CD4-positive, alpha-beta T cell treated with Interferon alpha-2 for 1 hour (primary cell): ENCODE results near the gene PTRHD1.
A peak's percentile ranks its signal among the peaks of the same experiment; 100 is the strongest.

Experiments used
- DNase-seq, 2 donors: peaks; one replicate each; pipeline ENCODE4 v3.0.0-alpha.2; 2020 to 2022

PTRHD1 gene

DNA sequence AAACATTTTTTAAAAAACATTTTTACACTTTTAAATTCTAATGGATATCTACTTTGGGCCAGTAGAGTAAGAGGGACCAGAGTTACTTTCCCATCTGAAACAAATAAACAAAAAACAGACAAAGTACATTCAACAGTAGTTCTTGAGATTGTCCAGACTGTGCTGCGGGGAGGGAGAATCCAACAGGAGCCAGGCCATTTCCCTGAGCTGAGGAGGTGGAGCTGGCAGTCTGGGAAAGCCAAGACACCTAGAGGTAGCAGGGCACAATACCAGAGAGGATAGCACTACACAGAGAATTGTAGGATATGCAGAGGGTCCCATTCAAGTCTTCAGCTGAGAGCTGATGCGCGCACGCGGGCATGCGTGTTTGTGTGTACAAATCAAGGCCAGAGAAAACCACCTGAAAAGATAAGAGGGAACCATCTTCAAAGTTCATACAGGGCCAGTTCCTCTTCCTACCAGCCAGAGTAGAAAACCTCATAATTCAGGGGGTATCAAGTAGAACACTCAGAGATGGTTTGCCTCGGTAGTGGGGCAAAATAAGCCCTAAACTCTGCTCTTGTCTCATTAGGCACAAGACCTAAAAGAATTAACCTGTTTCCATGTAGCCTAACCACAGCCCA is 44.0 kb downstream of the PTRHD1 start:
- DNase-seq, result no peak

DNA sequence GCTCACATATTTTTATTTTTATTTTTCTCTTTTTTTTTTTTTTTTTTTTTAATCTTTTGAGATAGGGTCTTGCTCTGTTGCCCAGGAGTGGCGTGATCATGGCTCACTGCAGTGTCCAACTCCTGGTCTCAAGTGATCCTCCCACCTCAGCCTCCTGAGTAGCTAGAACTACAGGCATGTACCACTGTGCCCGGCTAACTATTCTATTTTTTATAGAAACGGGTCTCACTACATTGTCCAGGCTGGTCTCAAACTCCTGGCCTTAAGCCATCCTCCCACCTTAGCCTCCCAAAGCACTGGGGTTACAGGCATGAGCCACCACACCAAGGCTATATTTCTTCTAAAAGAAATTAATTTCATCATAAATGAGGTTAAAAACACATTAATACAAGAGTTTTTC is 45.9 kb downstream of the PTRHD1 start:
- no peak for DNase-seq

DNA sequence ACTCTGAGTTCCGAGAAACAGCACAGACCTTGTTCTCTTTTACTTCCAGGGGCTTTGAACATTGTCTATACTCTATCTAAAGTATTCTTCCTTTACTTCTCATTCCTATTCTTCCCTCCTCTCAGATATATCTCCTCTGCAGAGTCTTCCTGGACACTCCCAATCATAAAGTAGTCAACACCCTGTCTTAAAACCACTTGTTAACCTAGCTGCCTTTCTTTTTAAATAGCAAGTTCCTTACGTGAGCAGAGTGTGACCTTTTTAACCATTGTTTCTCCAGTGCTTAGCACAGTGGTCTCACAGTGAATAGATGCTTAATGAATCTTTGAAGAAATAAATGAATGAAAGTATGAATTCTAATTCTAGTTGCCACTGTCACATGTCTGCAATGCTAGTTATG is 47.4 kb downstream of the PTRHD1 start:
- DNase-seq, result peak in 1 of 2 donors; percentile 17

DNA sequence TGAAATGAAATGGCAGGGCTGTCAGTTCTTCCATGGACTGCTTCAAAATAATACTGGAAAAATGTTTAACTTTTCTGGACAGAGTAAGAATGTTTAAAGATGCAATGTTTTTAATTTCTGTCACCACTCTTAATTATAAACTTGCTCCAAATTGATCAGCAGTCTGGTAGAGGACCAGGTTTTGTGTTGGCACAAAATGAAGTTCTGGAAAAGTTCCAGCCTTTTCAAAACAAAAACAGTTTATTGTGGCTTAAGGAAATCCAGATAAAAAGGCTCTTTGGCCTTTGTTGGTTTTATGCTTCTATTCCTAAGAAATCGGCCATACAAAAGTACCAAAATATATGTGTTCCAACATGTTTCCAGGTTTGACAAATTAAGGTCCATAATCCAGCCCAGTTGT is 48.8 kb downstream of the PTRHD1 start:
- DNase-seq, result no peak

DNA sequence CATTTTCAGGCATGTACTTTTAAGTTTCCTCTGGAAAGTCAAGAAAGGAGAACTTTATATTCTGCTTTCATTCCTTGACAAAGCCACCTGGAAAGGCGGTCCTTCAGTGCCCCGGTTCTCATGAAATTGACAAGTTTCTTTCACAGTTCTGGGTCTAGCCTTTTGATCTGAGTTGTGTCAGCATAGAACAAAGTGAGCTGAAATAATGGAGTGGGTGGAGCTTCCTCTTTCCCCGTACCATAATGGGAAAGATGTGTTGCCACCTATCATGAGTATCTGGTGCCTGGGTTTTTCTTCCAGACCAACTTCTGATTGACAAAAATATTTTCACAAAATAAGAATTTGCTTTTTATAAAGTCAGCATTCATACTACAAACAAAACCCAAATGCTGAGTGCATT is 49.3 kb downstream of the PTRHD1 start:
- DNase-seq, result peak in 1 of 2 donors; percentile 19

DNA sequence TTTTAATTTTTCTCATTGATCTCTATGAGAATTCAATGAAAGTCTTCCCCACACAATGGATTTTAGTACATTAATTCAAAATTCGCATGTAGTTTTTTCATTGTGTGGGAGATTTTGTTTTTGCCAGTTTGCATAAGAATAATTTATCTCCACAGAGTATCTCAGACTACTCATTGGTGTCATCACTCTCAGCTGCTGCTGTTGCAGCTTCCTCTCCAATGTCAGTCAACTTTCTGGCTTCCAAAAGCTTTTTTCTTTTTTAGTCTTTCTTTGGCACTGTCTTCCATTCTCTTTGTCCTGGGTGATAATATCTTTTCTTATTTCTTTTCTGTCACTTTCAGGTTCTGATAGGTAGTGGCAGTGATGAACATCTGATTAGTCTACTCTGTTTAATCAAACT is 50.5 kb downstream of the PTRHD1 start:
- DNase-seq, result no peak

DNA sequence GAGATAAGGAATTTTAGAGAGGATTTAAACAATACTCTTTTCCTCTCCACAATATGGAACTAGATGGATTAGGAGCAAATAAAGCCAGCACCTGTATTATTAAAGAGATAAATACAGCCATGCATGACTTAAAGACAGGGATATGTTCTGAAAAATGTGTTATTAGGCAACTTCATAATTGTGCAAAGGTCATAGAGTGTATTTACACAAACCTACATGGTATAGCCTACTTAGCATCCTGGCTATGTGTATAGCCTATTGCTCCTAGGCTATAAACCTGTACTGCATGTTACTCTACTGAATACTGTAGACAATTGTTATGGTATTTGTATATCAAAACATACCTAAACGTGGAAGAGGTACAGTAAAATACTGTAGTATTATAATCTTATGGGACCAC is 53.0 kb downstream of the PTRHD1 start:
- DNase-seq, result no peak
